H1 (cell line): ENCODE data around the gene SCRG1. TPM values are rescaled to one million over a fixed set of nuclear protein-coding genes. Genes with fewer than 3 reads are reported as not detected.

Experiments used
- CTCF ChIA-PET: fragments of 300-600 bp; sonication (Branson Sonifier 250); formaldehyde crosslinking; loops from one replicate; lab custom pipeline; 2021; ENCODE audit not compliant: partially characterized antibody; lab: Charles Lee
- POLR2A ChIA-PET: fragments of 300-600 bp; sonication (Branson Sonifier 250); formaldehyde crosslinking; loops from one replicate; lab custom pipeline; 2021; ENCODE audit warnings: inconsistent platforms; ENCODE audit not compliant: partially characterized antibody; lab: Charles Lee
- DNase-seq, 2 experiments: peaks; one replicate each; pipeline versions ENCODE4 v3.0.0 to v3.0.0-alpha.2; 2010 to 2022; ENCODE audit warnings: low spot score in 2 of 2, low read depth in 1 of 2, mixed read lengths in 1 of 2
- FAIRE-seq: peaks from 2 replicates; lab custom pipeline; 2011; peaks lifted over from hg19 to GRCh38; lab: Jason Lieb, UNC
- H2AFZ ChIP-seq: 2 replicates; pipeline ENCODE4 v1.8.1; 2012; ENCODE audit warnings: low read length, inconsistent platforms
- H2AK5ac ChIP-seq: 2 replicates; pipeline ENCODE4 v1.6.1; 2013; ENCODE audit warnings: low read depth, low read length
- H2BK120ac ChIP-seq: replicated peaks from 2 replicates; pipeline ENCODE3; 2013; ENCODE audit warnings: low read depth, low read length, inconsistent platforms
- H2BK12ac ChIP-seq: 2 replicates; pipeline ENCODE4 v1.6.1; 2013; ENCODE audit warnings: low read depth, low read length
- H2BK15ac ChIP-seq: 2 replicates; pipeline ENCODE4 v1.6.1; 2013; ENCODE audit warnings: low read length
- H2BK20ac ChIP-seq: 2 replicates; pipeline ENCODE4 v1.6.1; 2013; ENCODE audit warnings: low read length
- H2BK5ac ChIP-seq: 2 replicates; pipeline ENCODE4 v1.6.1; 2013; ENCODE audit warnings: low read depth, low read length
- H3K14ac ChIP-seq: 2 replicates; pipeline ENCODE4 v1.6.1; 2013; ENCODE audit warnings: inconsistent platforms; ENCODE audit not compliant: insufficient read length
- H3K18ac ChIP-seq: 2 replicates; pipeline ENCODE4 v1.6.1; 2013; ENCODE audit warnings: low read length; ENCODE audit errors: extremely low read depth
- H3K23ac ChIP-seq: 2 replicates; pipeline ENCODE4 v1.6.1; 2013; ENCODE audit warnings: inconsistent platforms; ENCODE audit not compliant: insufficient read length
- H3K23me2 ChIP-seq: 2 replicates; pipeline ENCODE4 v1.6.1; 2013; ENCODE audit warnings: low read depth, low read length
- H3K27ac ChIP-seq: 2 replicates; pipeline ENCODE4 v1.6.1; 2011; ENCODE audit warnings: low read depth, low read length, inconsistent platforms
- H3K27me3 ChIP-seq, 4 experiments: replicated peaks in 1 of 4; 1 replicate in 1 of 4; 2 replicates in 3 of 4; pipeline versions ENCODE4 v1.6.1 to v1.8.1; 2011 to 2013; ENCODE audit warnings: low read length in 3 of 4, mild to moderate bottlenecking in 3 of 4, inconsistent platforms in 2 of 4, mixed read lengths in 2 of 4, moderate library complexity in 1 of 4; ENCODE audit not compliant: control insufficient read depth in 3 of 4, insufficient read depth in 3 of 4; ENCODE audit errors: extremely low read depth in 1 of 4
- H3K36me3 ChIP-seq, 4 experiments: 2 replicates each; pipeline versions ENCODE4 v1.6.1 to v1.8.1; 2011 to 2013; ENCODE audit warnings: mild to moderate bottlenecking in 4 of 4, low read length in 3 of 4, moderate library complexity in 2 of 4, control low read depth in 1 of 4, inconsistent platforms in 1 of 4; ENCODE audit not compliant: insufficient read depth in 4 of 4, control insufficient read depth in 2 of 4
- H3K4ac ChIP-seq: replicated peaks from 2 replicates; pipeline ENCODE3; 2013; ENCODE audit warnings: low read length, low read depth, mixed read lengths, inconsistent platforms; ENCODE audit not compliant: insufficient read length
- H3K4me1 ChIP-seq, 4 experiments: replicated peaks in 1 of 4; 1 replicate in 1 of 4; 2 replicates in 3 of 4; pipeline versions ENCODE4 v1.6.1 to v1.8.1; 2011 to 2013; ENCODE audit warnings: low read length in 3 of 4, inconsistent platforms in 2 of 4, mixed read lengths in 1 of 4; ENCODE audit not compliant: insufficient read depth in 4 of 4, control insufficient read depth in 3 of 4
- H3K4me2 ChIP-seq, 2 experiments: 2 replicates each; pipeline versions ENCODE4 v1.6.1 to v1.8.1; 2011 to 2013; ENCODE audit warnings: low read depth in 2 of 2, low read length in 2 of 2, control low read depth in 1 of 2, inconsistent platforms in 1 of 2, mild to moderate bottlenecking in 1 of 2; ENCODE audit not compliant: insufficient read depth in 1 of 2
- H3K4me3 ChIP-seq, 4 experiments: fragments of 200-600, 300-600 bp in 1 of 4; sonication (generic), shearing (Covaris generic), sonication (Bioruptor Twin) in 1 of 4; 2 replicates each; pipeline versions ENCODE4 v1.5.1 to v1.8.1; 2011 to 2016; ENCODE audit warnings: low read length in 4 of 4, low read depth in 3 of 4, control low read depth in 2 of 4, inconsistent platforms in 2 of 4, mild to moderate bottlenecking in 2 of 4, mixed read lengths in 1 of 4, moderate library complexity in 1 of 4; ENCODE audit not compliant: insufficient read depth in 2 of 4; ENCODE audit errors: extremely low read depth in 1 of 4
- H3K56ac ChIP-seq: replicated peaks from 2 replicates; pipeline ENCODE3; 2013; ENCODE audit warnings: low read depth, mild to moderate bottlenecking, mixed read lengths, low read length, inconsistent platforms; ENCODE audit not compliant: insufficient read length
- H3K79me1 ChIP-seq: 2 replicates; pipeline ENCODE4 v1.6.1; 2013; ENCODE audit warnings: low read depth, low read length, control low read depth
- H3K79me2 ChIP-seq, 2 experiments: 2 replicates each; pipeline versions ENCODE4 v1.6.1 to v1.8.1; 2012 to 2013; ENCODE audit warnings: low read length in 2 of 2, mild to moderate bottlenecking in 2 of 2, inconsistent platforms in 1 of 2; ENCODE audit not compliant: insufficient read depth in 2 of 2, control insufficient read depth in 1 of 2
- H3K9ac ChIP-seq, 4 experiments: replicated peaks in 1 of 4; 1 replicate in 1 of 4; 2 replicates in 3 of 4; pipeline versions ENCODE4 v1.6.1 to v1.8.1; 2011 to 2013; ENCODE audit warnings: low read depth in 3 of 4, low read length in 3 of 4, control low read depth in 2 of 4, mild to moderate bottlenecking in 2 of 4, moderate library complexity in 2 of 4, inconsistent platforms in 1 of 4; ENCODE audit errors: extremely low read depth in 1 of 4
- H3K9me3 ChIP-seq, 2 experiments: 2 replicates each; pipeline versions ENCODE4 v1.6.1 to v1.8.1; 2012 to 2013; ENCODE audit warnings: mild to moderate bottlenecking in 2 of 2, moderate library complexity in 2 of 2, control low read depth in 1 of 2, inconsistent platforms in 1 of 2, low read depth in 1 of 2, low read length in 1 of 2, mixed read lengths in 1 of 2; ENCODE audit not compliant: insufficient read depth in 2 of 2
- H4K20me1 ChIP-seq, 2 experiments: replicated peaks in 1 of 2; 2 replicates each; pipeline versions ENCODE3 to v1.8.1; 2011 to 2013; ENCODE audit warnings: inconsistent platforms in 2 of 2, low read length in 2 of 2, mild to moderate bottlenecking in 1 of 2; ENCODE audit not compliant: insufficient read depth in 2 of 2, control insufficient read depth in 1 of 2
- H4K5ac ChIP-seq: 2 replicates; pipeline ENCODE4 v1.6.1; 2013; ENCODE audit warnings: low read length, low read depth, mixed read lengths, inconsistent platforms; ENCODE audit not compliant: insufficient read length
- H4K8ac ChIP-seq: 2 replicates; pipeline ENCODE4 v1.8.0; 2013; ENCODE audit warnings: mild to moderate bottlenecking, moderate library complexity, low read length, inconsistent platforms; ENCODE audit not compliant: insufficient read depth; ENCODE audit errors: extremely low read depth
- H4K91ac ChIP-seq: replicated peaks from 2 replicates; pipeline ENCODE3; 2013; ENCODE audit warnings: low read length, mixed read lengths, inconsistent platforms; ENCODE audit not compliant: insufficient read length
- BRCA1 ChIP-seq: IDR thresholded peaks from 2 replicates; pipeline ENCODE4 v1.6.1; 2012; ENCODE audit warnings: low read depth, low read length, improper control_type of control experiment
- CREB1 ChIP-seq: IDR thresholded peaks from 2 replicates; pipeline ENCODE4 v1.6.1; 2012; ENCODE audit warnings: inconsistent platforms
- E2F6 ChIP-seq: IDR thresholded peaks from 2 replicates; pipeline ENCODE4 v1.6.1; 2012; ENCODE audit warnings: inconsistent platforms
- EGR1 ChIP-seq: IDR thresholded peaks from 2 replicates; pipeline ENCODE4 v1.6.1; 2011; ENCODE audit warnings: low read depth, low read length, borderline replicate concordance
- KDM4A ChIP-seq: IDR thresholded peaks from one replicate; pipeline ENCODE4 v1.7.1; 2012; ENCODE audit warnings: low read depth, mild to moderate bottlenecking, moderate library complexity, low read length, inconsistent platforms; ENCODE audit not compliant: severe bottlenecking
- NRF1 ChIP-seq: IDR thresholded peaks from 2 replicates; pipeline ENCODE4 v1.6.1; 2011; ENCODE audit warnings: mild to moderate bottlenecking, low read depth, low read length, improper control_type of control experiment
- POLR2A ChIP-seq, 2 experiments: IDR thresholded peaks; 1 replicate in 1 of 2; 2 replicates in 1 of 2; pipeline ENCODE4 v1.6.1; 2011; ENCODE audit warnings: low read depth in 2 of 2, low read length in 2 of 2, mild to moderate bottlenecking in 2 of 2; ENCODE audit errors: control extremely low read depth in 1 of 2
- RBBP5 ChIP-seq: IDR thresholded peaks from 2 replicates; pipeline ENCODE4 v1.7.1; 2012; ENCODE audit warnings: low read depth, mild to moderate bottlenecking, inconsistent platforms, low read length, moderate library complexity, borderline replicate concordance
- RFX5 ChIP-seq: IDR thresholded peaks from 2 replicates; pipeline ENCODE4 v1.6.1; 2011; ENCODE audit warnings: low read depth, low read length, improper control_type of control experiment, borderline replicate concordance
- SIX5 ChIP-seq: IDR thresholded peaks from 2 replicates; pipeline ENCODE4 v1.6.1; 2011; ENCODE audit warnings: mild to moderate bottlenecking, low read depth, low read length
- TBP ChIP-seq: IDR thresholded peaks from 2 replicates; pipeline ENCODE4 v1.6.1; 2011; ENCODE audit warnings: low read depth, low read length, improper control_type of control experiment
- TEAD4 ChIP-seq: IDR thresholded peaks from 2 replicates; pipeline ENCODE4 v1.6.1; 2012; ENCODE audit warnings: low read depth, low read length, inconsistent platforms, mixed read lengths
- WGBS, 2 experiments: shearing (Covaris generic) in 1 of 2; methylation state at CpG; one replicate each; pipeline versions ENCODE4 v1.1.6 to v1.1.7; 2013 to 2015; ENCODE audit warnings: low lambda C conversion rate in 2 of 2, mixed read lengths in 2 of 2, inconsistent platforms in 1 of 2, low coverage in 1 of 2, missing lambda C conversion rate in 1 of 2; ENCODE audit not compliant: insufficient replicate concordance in 2 of 2, insufficient coverage in 1 of 2, insufficient read length in 1 of 2; ENCODE audit errors: extremely low coverage in 1 of 2, missing lambda C conversion rate in 1 of 2; 5-methylcytosine and 5-hydroxymethylcytosine counted together
- polyA plus RNA-seq, 7 experiments: library from polyadenylated mRNA; depleted of rRNA in 3 of 7; stranded (reverse) in 5 of 7; unstranded in 2 of 7; fragments of >200 nt in 5 of 7; fragments of 200-250 nt in 2 of 7; gene quantifications; 1 replicate in 5 of 7; 2 replicates in 1 of 7; 4 replicates in 1 of 7; pipeline versions ENCODE4 v1.2.1 to v1.2.3, GENCODE V29; 2011 to 2013; ENCODE audit warnings: missing spikeins in 2 of 7, mixed read lengths in 2 of 7
- total RNA-seq: library from RNA; stranded (reverse); fragmentation: NEBNext Ultra II Directional; extraction: Animal tissue kit (Norgen Biotek cat#: 25700); gene quantifications from 2 replicates; pipeline ENCODE4 v1.2.1, GENCODE V29; 2021

SCRG1 gene
- total and polyA plus RNA-seq, 2 of the 8 experiments (the other 6 are each of a cell fraction or from before 2014, with no cell fraction given) = not detected

- no peak overlapping the region for H3K18ac ChIP-seq
- ChIA-PET POLR2A (no interaction called here), CTCF (interaction anchor here (1.0 to 1.8 kb wide), 3 partner anchors 12 to 17 kb away, joined by 4 to 6 read pairs (median 4); no protein-coding TSS in a partner anchor)
- H3K36me3 ChIP-seq = no peaks in the 10 kb centered on the region; a peak in 1 of 8 replicates
- H3K9ac ChIP-seq = no peak overlapping the region
- H3K27ac ChIP-seq = no peak overlapping the region
- no peak overlapping the region for H2AFZ ChIP-seq
- H3K79me1 ChIP-seq = no peaks in the 10 kb centered on the region
- H3K79me2 ChIP-seq = no peaks in the 10 kb centered on the region
- no peak overlapping the region for H2BK12ac ChIP-seq
- no peak overlapping the region for H2BK20ac ChIP-seq
- H3K4me3 ChIP-seq = no peak overlapping the region
- WGBS, 2 experiments = 84% methylated on average over 3 of the region's 3 CpGs; no CpG with 5 or more reads in 1 of the 2 experiments
- no peaks in the 10 kb centered on the region for H3K4me1 ChIP-seq
- H4K20me1 ChIP-seq = no peaks in the 10 kb centered on the region
- H3K4ac ChIP-seq = no peak overlapping the region
- H2AK5ac ChIP-seq = no peak overlapping the region
- no peak overlapping the region for H3K23ac ChIP-seq
- H3K23me2 ChIP-seq = peaks cover 2% of the 10 kb centered on the region; the same call in 1 of the 2 replicates
- H4K8ac ChIP-seq = no peak overlapping the region
- H4K5ac ChIP-seq = no peak overlapping the region
- no peak overlapping the region for H2BK5ac ChIP-seq
- H3K9me3 ChIP-seq = no peaks in the 10 kb centered on the region
- no peak overlapping the region for H2BK120ac ChIP-seq
- no peak overlapping the region for H4K91ac ChIP-seq
- DNase-seq (no peak), FAIRE-seq (no peak)
- H3K14ac ChIP-seq = no peak overlapping the region
- no peak overlapping the region for H2BK15ac ChIP-seq
- no peaks in the 10 kb centered on the region for H3K27me3 ChIP-seq
- H3K56ac ChIP-seq = no peak overlapping the region
- H3K4me2 ChIP-seq = no peak overlapping the region
- TF ChIP-seq POLR2A (IDR thresholded peaks at IDR 0.05; ENCODE audit: control extremely low read depth in 1 of 2, low read depth in 2 of 2, low read length in 2 of 2) = no peak
- TF ChIP-seq BRCA1 = no peak
- no peak for TF ChIP-seq RBBP5
- TF ChIP-seq RFX5 = no peak
- no peak for TF ChIP-seq EGR1
- TF ChIP-seq TBP = no peak
- TF ChIP-seq KDM4A = no peak
- no peak for TF ChIP-seq SIX5
- no peak for TF ChIP-seq NRF1
- TF ChIP-seq TEAD4 = no peak
- TF ChIP-seq E2F6 = no peak
- TF ChIP-seq CREB1 = no peak
These were observed 5.5 kb upstream of the SCRG1 start for GRCh38 chr4:173404296-173404865.
